Measurements from ENCODE around the gene SRPX. TPM values are rescaled to one million over a fixed set of nuclear protein-coding genes. Genes with fewer than 3 reads are reported as not detected.

SRPX gene, protein sequence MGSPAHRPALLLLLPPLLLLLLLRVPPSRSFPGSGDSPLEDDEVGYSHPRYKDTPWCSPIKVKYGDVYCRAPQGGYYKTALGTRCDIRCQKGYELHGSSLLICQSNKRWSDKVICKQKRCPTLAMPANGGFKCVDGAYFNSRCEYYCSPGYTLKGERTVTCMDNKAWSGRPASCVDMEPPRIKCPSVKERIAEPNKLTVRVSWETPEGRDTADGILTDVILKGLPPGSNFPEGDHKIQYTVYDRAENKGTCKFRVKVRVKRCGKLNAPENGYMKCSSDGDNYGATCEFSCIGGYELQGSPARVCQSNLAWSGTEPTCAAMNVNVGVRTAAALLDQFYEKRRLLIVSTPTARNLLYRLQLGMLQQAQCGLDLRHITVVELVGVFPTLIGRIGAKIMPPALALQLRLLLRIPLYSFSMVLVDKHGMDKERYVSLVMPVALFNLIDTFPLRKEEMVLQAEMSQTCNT
- total RNA-seq = 45.2 TPM
- long read RNA-seq, transcript SRPX-201 (10 exons, 1,874 nt) = major isoform, 125 of 146 reads
- long read RNA-seq, transcript SRPX-206 (9 exons, 1,842 nt) = minor isoform, 10 of 146 reads
- long read RNA-seq, partial matches to known transcripts = 5 of 146 reads
- long read RNA-seq, other reads (novel, unspliced or antisense) = 4 of 146 reads

DNA sequence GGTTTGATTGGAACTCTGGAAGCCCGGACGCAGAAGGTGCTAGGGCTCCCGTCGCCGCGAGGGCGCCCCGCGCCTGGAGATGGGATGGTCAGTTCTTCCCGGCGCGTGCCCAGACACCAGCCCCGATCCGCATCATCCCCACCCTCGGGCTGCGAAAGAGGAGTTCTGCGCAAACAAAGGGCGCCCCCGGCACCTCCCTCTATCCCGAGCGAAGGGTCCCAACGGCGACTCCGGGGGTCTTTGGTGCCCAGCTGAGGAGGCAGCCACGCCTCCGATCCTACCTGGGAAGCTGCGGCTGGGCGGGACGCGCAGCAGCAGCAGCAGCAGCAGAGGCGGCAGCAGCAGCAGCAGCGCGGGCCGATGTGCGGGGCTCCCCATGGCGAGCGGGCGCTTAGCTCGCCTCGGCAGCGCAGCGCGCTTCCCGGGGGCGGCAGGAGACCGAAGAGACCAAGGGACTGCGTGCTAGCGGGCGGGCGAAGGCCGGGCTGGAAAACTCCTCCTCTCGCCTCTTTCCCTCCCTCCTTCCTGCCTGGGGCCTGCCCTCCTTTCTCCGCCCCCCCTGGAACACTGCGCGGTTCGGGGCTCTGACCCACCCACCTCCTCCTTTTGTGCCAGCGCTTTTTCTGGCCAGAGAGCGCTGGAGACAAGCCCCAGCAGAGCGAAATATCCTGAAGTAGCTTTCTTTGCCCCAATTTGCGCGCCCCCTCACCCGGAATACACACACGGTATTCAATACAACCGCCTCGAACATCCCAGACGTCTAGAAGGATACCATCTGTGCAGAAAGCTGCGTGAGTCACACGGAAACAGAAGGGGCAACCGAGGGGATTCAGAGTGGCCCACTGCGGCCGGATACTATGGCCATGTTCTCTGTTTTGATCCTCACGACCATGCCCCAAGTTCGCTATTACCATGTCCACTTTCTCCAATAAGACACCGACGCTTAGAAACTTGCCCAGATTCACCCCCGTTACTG is at the start of gene SRPX:
Gene SRPX (minus strand): TSS at position 457 of the 976 bp plus-strand sequence. CDS start 79 bp downstream, at position 378.
- peak; percentile 89 for ATAC-seq
- intact Hi-C loops (cut with micrococcal nuclease) = no loop called here

GRCh38 chrX:38268011-38268410 is 47.3 kb upstream of the SRPX start:
- intact Hi-C loops (cut with micrococcal nuclease) = no loop called here
- DNase-seq = no peak
- no peak for ATAC-seq

More for the DNA sequence above, at the start of gene SRPX:
- DNase-seq = peak; percentile 69

DNA sequence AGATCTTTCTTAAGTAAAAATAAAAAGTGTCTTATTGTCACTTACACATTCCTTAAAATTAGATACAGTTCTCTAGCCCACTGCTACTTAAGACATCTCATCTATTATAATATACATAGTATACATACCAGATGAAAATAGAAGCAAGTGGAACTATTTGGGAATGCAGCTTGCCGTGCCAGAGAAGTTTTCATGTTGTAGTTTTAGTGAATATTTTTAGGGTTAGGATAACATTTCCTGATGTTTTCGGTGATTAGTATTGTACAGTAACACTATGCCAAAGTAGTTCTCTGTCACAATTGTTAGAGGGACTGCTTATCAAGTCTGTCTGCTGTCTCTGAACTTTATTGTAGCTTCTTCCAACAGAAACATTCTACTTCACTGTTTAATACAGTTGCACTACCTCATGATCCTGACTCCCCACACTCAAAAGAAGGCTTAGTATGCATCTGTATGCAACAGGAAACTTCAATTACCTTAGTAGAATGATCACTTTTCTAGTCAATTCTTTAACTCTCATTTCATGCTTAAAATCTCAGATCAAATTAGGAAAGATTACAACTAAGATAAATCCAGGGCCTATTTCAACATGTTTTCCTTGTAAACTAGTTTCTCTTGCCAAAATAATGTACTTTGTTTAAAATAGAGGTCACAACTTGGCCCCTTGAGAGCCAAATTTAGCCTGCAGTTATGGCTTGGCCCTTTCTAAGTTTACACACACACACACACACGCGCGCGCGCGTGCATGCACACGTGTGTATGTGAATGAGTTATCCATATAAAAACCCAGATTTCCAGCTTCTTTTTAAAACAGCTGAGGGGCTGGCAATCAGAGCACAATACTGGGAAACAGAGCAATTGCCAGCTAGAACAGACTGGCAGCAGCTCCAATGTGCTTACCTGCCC is 42.3 kb upstream of the SRPX start:
- DNase-seq = no peak
- ATAC-seq = no peak
- intact Hi-C loops (cut with micrococcal nuclease) = no loop called here

GRCh38 chrX:38260231-38260630 is 39.6 kb upstream of the SRPX start:
- intact Hi-C loops (cut with micrococcal nuclease) = no loop called here
- DNase-seq (no peak), ATAC-seq (no peak)

- intact Hi-C loops (cut with micrococcal nuclease) = no loop called here
- ATAC-seq = no peak
- DNase-seq = no peak
Observed at GRCh38 chrX:38256019-38256418, 35.3 kb upstream of the SRPX start.

DNA sequence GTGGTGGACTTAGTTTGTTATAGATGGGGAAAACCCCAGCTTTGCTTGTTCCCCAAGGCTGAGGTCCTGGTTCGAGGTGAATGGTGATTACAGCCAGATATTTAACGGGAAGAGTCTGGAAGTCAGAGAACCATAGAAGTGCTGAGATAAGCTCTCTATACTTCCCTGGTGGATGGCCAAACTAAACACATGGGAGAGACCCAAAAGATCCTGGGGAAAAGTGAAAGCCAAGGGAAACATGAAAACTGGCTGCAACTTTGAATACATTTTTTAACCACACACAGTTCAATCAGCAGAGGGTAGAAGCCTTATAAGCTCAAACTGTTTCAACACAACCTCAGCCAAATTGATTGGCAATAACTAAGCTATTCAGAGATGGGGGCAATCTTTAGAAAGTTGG is 29.3 kb upstream of the SRPX start:
- intact Hi-C loops (cut with micrococcal nuclease) = no loop called here
- DNase-seq (no peak), ATAC-seq (no peak)

DNA sequence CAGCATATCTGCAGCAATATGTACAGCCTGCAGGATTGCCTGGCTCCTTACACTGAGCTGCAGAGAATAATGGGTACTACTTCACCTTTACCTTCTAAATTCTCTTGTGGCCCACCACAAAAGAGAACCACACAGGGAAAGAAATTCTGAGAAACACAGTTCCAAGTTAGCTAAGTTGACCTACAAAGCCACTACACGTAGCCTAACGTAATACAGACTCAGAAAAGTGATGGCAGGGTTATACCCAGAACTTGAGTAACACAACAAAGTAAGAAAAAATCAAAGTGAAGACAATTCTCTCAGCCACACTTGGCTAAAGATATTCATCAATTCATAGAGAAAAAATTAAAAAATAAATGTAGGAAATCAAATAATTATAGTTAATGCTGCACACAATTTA is 26.4 kb upstream of the SRPX start:
- intact Hi-C loops (cut with micrococcal nuclease) = no loop called here
- ATAC-seq (no peak), DNase-seq (no peak)

DNA sequence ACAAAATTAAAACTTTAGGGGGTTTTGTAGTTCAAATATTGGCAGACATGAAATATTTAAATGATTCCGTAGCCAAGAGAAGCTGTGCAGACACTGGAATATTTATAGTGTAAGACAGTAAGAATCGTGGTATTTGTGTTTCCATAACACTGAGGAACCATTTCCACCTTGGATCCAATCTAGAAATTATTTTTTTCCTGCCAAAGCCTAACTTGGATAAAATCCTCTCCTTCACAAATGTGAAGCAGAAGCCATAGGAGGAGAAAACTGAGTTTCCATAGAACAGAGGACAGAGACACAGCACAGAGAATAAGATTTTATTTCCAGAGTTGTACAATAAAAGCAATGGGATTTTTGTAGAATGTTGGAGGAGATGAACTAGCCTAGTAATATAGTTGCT is 19.9 kb upstream of the SRPX start:
- intact Hi-C loops (cut with micrococcal nuclease) = no loop called here
- DNase-seq (no peak), ATAC-seq (no peak)

GRCh38 chrX:38236901-38237615 is 16.4 kb upstream of the SRPX start:
- DNase-seq = no peak
- ATAC-seq = no peak
- intact Hi-C loops (cut with micrococcal nuclease) = no loop called here

- intact Hi-C loops (cut with micrococcal nuclease) = no loop called here
- DNase-seq (no peak), ATAC-seq (peak; percentile 81)
Observed at GRCh38 chrX:38233891-38234667, 13.4 kb upstream of the SRPX start.

DNA sequence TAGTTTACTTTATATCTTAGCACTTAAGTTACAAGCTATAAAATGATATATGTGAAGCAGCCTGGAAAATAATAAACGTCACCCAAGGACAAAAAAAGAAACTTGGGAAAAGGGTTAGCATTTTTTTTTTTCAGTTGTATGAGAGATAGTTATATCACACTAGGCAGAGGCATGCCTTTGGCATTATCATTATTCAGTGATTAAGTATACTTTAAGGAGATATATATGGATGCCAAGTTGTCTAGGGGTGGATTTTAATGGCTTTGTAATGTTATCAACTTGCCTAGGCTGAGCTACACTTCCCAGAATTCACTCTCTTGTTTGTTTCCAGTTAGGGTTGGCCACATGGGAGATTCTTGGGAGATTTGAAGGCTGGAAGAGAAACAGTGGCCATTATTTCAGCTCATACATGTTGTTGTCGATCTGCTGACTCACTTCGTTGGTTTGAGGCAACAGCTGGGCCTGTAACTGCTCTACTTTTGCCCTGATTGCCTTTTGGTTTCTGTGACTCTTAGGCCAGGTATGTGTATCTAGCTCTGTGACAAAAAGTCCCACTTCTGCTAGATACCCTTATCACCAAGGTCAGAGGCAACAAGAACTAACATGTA is 11.5 kb upstream of the SRPX start:
- intact Hi-C loops (cut with micrococcal nuclease) = no loop called here
- peak; percentile 55 for ATAC-seq

GRCh38 chrX:38225093-38225492 is 4.4 kb upstream of the SRPX start:
- intact Hi-C loops (cut with micrococcal nuclease) = no loop called here

More for the DNA sequence above, 11.5 kb upstream of the SRPX start:
- no peak for DNase-seq

GRCh38 chrX:38224160-38224559 is 3.5 kb upstream of the SRPX start:
- peak; percentile 46 for ATAC-seq
- intact Hi-C loops (cut with micrococcal nuclease) = no loop called here
- DNase-seq = no peak

More at GRCh38 chrX:38225093-38225492, 4.4 kb upstream of the SRPX start:
- DNase-seq (no peak), ATAC-seq (peak; percentile 26)

DNA sequence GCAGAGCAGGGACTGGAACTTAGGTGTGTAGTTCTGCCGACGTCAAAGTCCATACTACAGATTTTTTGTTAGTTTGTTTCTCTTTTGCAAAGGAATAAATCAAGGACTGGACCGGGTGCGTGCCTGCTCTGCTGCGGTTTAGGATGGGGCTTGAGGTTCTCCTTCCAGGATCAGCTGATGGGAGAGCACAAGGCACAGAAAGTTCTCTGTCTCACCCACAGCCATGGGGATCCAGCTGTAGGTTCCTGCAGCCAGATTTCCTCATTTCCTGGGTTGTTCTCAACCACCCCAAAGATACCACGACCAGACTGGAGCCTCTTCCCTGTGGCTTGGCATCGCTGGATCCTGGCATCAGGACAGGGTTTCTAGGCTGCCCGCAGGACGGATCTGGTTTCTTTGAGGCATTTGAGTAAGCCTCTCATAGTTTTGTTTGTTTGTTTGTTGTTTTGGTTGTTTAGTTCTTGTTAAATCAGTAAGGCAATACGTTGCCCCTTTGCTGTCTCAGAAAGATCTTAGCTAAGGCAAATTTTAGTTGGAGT is 789 bp upstream of the SRPX start:
- ATAC-seq (peak; percentile 33), DNase-seq (no peak)
- intact Hi-C loops (cut with micrococcal nuclease) = no loop called here

GRCh38 chrX:38220024-38220414 is 652 bp downstream of the SRPX start:
- ATAC-seq = peak; percentile 67
- peak; percentile 48 for DNase-seq
- intact Hi-C loops (cut with micrococcal nuclease) = no loop called here

- ATAC-seq (no peak), DNase-seq (no peak)
- intact Hi-C loops (cut with micrococcal nuclease) = no loop called here
Observed at GRCh38 chrX:38216642-38217041, 4.0 kb downstream of the SRPX start.

All from left ventricle myocardium superior (tissue), 1 donor.